ENCODE measurements around the gene AKR1D1.
"Not testable (repeated sequence)": the region's sequence is repeated elsewhere in the genome, so short reads cannot be mapped to it uniquely, and the experiment has no call there.

Gene AKR1D1

DNA sequence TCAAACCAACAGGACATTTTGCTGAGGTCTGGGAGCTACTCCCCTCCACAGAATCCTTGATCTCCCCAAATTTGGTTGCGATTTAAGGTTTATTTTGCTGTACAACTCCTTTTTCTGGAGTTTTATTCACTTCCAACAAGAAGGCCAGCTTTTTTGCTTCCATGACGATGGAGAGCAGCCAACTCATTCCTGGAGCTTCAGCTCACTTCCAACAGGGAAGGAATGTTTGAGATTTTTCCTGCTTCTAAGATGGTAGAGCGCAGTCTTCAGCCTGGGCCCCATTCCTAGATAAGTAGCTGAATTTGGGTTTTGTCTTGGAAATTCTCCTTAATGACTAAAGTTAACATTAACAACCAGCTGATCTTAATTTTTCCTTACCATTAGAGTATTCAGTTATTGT is 43.5 kb upstream of the AKR1D1 start:
- DNase-seq (ENCODE audit: low read depth, low spot score), result no peak
- TF ChIP-seq, protein P1, sequence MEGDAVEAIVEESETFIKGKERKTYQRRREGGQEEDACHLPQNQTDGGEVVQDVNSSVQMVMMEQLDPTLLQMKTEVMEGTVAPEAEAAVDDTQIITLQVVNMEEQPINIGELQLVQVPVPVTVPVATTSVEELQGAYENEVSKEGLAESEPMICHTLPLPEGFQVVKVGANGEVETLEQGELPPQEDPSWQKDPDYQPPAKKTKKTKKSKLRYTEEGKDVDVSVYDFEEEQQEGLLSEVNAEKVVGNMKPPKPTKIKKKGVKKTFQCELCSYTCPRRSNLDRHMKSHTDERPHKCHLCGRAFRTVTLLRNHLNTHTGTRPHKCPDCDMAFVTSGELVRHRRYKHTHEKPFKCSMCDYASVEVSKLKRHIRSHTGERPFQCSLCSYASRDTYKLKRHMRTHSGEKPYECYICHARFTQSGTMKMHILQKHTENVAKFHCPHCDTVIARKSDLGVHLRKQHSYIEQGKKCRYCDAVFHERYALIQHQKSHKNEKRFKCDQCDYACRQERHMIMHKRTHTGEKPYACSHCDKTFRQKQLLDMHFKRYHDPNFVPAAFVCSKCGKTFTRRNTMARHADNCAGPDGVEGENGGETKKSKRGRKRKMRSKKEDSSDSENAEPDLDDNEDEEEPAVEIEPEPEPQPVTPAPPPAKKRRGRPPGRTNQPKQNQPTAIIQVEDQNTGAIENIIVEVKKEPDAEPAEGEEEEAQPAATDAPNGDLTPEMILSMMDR (IDR thresholded peaks at IDR 0.05; ENCODE audit: low read depth, low read length), result no peak
- in situ Hi-C loops (cut with HindIII; ENCODE audit: low sequenced_read_pairs), result no loop called here
- H3K4me3 ChIP-seq (ENCODE audit: low read depth, low read length), result no peak overlapping the region

DNA sequence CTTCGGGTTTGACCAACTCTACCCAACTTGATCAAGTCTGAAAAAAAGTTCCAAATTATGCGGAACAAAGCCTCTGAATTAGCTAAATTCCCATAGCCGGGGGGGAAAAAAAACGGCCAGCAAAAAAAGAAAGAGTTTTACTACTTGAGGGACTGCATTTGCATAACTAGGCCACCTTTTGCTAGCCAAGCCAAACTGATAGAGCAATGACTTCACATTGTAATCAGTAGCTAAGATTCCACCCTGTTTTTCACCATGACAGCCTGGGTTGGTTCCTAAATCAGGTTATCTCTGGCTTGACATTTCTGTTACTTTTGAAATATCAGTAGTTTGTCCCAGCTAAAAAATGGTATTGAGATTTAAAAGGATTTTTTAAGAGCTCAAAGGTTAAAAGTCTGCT is 43.0 kb upstream of the AKR1D1 start:
- TF ChIP-seq, protein P1 (IDR thresholded peaks at IDR 0.05; ENCODE audit: low read depth, low read length), result no peak
- H3K4me3 ChIP-seq (ENCODE audit: low read depth, low read length), result no peak overlapping the region
- no peak for DNase-seq (ENCODE audit: low read depth, low spot score)
- in situ Hi-C loops (cut with HindIII; ENCODE audit: low sequenced_read_pairs), result no loop called here

DNA sequence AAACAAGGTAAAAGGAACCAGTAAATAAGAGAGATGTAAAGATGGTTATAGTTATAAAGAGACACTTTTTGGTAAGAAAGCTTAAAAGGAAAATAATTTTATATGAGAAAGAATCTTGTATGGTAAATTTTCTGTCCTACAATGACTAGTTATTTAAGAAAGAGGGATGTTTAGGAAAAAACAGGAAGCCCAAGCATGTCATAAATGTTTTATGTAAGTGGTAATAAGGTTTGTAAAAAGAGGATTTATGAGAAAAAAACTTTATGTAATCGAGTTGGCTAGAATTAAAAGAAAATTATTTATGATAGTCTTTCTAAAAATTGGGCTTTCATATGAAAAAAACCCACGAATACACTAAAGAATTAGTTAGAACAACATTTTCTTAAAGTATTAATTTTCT is 40.1 kb upstream of the AKR1D1 start:
- in situ Hi-C loops (cut with HindIII; ENCODE audit: low sequenced_read_pairs), result no loop called here
- no peak for DNase-seq (ENCODE audit: low read depth, low spot score)
- TF ChIP-seq, protein P1 (IDR thresholded peaks at IDR 0.05; ENCODE audit: low read depth, low read length), result no peak
- no peak overlapping the region for H3K4me3 ChIP-seq (ENCODE audit: low read depth, low read length)

DNA sequence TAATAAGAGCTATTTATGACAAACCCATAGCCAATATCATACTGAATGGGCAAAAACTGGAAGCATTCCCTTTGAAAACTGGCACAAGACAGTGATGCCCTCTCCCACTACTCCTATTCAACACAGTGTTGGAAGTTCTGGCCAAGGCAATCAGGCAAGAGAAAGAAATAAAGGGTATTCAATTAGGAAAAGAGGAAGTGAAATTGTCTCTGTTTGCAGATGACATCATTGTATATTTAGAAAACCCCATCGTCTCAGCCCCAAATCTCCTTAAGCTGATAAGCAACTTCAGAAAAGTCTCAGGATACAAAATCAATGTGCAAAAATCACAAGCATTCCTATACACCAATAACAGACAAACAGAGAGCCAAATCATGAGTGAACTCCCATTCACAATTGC is 36.2 kb upstream of the AKR1D1 start:
- DNase-seq (ENCODE audit: low read depth, low spot score); H3K4me3 ChIP-seq (ENCODE audit: low read depth, low read length); in situ Hi-C loops (cut with HindIII; ENCODE audit: low sequenced_read_pairs): not testable (repeated sequence)

DNA sequence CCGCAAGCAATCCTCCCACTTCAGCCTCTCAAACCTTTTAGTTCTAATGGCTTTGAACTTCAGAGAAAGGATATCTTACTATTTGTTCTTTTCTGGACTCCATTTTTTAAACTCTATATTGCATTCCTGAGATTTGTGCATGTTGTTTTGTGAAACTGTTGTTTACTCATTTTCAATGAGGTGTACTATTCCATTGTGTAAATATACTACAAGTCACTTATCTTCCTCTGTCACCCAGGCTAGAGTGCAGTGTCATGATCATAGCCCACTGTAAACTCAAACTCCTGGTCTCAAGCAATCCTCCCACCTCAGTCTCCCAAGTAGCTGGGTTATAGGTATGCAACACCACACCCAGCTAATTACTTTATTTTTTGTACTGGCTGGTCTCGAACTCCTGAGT is 31.4 kb upstream of the AKR1D1 start:
- in situ Hi-C loops (cut with HindIII; ENCODE audit: low sequenced_read_pairs), result no loop called here
- H3K4me3 ChIP-seq (ENCODE audit: low read depth, low read length), result no peak overlapping the region
- DNase-seq (ENCODE audit: low read depth, low spot score), result no peak
- TF ChIP-seq, protein P1 (IDR thresholded peaks at IDR 0.05; ENCODE audit: low read depth, low read length), result no peak

DNA sequence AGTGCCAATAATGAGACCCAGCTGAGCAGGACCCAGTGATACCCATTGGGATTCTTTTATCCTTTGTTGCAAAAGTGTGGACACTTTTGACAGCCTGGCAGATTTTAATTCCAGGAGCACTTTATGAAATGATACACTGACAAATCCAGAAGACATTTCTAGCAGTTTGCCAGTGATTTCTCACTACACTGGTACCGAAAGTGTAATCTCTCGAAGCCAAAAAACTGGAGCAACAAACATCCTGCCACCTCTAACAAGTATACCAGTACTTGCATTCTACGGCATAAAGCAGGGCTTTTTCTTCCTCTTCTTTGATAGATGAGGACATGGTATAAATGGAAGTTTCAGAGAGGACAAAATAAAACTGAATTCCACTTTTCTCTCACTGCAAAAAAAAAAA is 28.4 kb upstream of the AKR1D1 start:
- in situ Hi-C loops (cut with HindIII; ENCODE audit: low sequenced_read_pairs), result no loop called here
- no peak for DNase-seq (ENCODE audit: low read depth, low spot score)
- TF ChIP-seq, protein P1 (IDR thresholded peaks at IDR 0.05; ENCODE audit: low read depth, low read length), result no peak
- no peak overlapping the region for H3K4me3 ChIP-seq (ENCODE audit: low read depth, low read length)

DNA sequence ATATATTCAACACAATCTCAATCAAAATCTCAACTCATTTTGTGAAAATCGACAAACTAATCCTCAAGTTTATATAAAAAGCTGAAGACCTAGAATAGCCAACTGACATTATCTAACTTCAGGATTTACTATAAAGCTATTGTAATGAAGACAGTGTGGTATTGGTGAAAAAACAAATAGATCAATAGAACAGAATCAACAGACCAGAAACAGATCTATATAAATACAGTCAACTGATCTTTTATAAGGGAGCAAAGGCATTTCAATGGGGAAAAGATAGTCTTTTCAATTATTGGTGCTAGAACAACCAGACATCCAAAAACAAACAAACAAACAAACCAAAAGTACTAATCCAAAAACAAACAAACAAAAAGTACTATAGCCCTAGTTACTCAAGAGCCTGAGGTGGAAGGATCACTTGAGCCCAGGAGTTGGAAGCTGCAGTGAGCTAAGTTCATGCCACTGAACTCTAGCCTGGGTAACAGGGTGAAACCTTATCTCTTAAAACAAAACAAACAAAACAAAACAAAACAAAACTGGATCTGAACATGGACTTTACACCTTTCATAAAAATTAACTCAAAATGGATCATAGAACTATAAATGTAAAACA is 26.6 kb upstream of the AKR1D1 start:
- no peak overlapping the region for H3K4me3 ChIP-seq (ENCODE audit: low read depth, low read length)
- in situ Hi-C loops (cut with HindIII; ENCODE audit: low sequenced_read_pairs), result no loop called here
- no peak for DNase-seq (ENCODE audit: low read depth, low spot score)
- TF ChIP-seq, protein P1 (IDR thresholded peaks at IDR 0.05; ENCODE audit: low read depth, low read length), result no peak

DNA sequence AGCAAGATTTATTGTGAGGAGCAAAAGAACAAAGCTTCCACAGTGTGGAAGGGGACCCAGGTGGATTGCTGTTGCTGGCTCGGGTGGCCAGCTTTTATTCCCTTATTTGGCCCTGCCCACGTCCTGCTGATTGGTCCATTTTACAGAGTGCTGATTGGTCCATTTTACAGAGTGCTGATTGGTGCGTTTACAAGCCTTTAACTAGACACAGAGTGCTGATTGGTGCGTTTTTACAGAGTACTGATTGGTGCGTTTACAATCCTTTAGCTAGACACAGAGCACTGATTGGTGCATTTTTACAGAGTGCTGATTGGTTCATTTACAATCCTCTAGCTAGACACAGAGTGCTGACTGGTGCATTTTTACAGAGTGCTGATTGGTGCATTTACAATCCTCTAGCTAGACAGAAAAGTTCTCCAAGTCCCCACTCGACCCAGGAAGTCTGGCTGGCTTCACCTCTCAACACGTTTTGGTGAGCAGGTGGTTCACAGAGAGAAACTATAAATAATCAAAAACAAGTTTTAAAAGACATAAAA is 24.5 kb upstream of the AKR1D1 start:
- in situ Hi-C loops (cut with HindIII; ENCODE audit: low sequenced_read_pairs); DNase-seq (ENCODE audit: low read depth, low spot score); H3K4me3 ChIP-seq (ENCODE audit: low read depth, low read length): not testable (repeated sequence)

Data from astrocyte of the spinal cord (primary cell).